Measurements from ENCODE around the gene RFFL.

- no peak for TF ChIP-seq RAD21 (conservative IDR thresholded peaks at IDR 0.05)
- no peak for TF ChIP-seq CTCF (IDR thresholded peaks at IDR 0.05; ENCODE audit: poor library complexity, severe bottlenecking)
Observed at GRCh38 chr17:35001549-35001948, 62.0 kb downstream of the RFFL start.

Data from neural cell (in vitro differentiated cells).